IPS-NIHi7 (cell line): ENCODE data around the gene GABRB3.

Experiments used
- DNase-seq: peaks from one replicate; pipeline ENCODE4 v3.0.0; 2012; ENCODE audit warnings: mixed read lengths; ENCODE audit errors: extremely low spot score

The GABRB3 gene

GRCh38 chr15:26676115-26676514 lies 96.8 kb downstream of the GABRB3 start:
- no peak for DNase-seq

- DNase-seq, result no peak
These were observed 98.4 kb downstream of the GABRB3 start for GRCh38 chr15:26674467-26674866.

- no peak for DNase-seq
These were observed 99.4 kb downstream of the GABRB3 start for GRCh38 chr15:26673445-26673844.

GRCh38 chr15:26670116-26670515 lies 102.8 kb downstream of the GABRB3 start:
- DNase-seq, result no peak

GRCh38 chr15:26667222-26667988 lies 105.5 kb downstream of the GABRB3 start:
- DNase-seq, result no peak

- peak; percentile 75 for DNase-seq
These were observed 106.7 kb downstream of the GABRB3 start for GRCh38 chr15:26665957-26666791.

- no peak for DNase-seq
These were observed 110.6 kb downstream of the GABRB3 start for GRCh38 chr15:26662283-26662682.

- no peak for DNase-seq
These were observed 111.1 kb downstream of the GABRB3 start for GRCh38 chr15:26661748-26662147.

- DNase-seq, result no peak
These were observed 111.8 kb downstream of the GABRB3 start for GRCh38 chr15:26661107-26661506.

GRCh38 chr15:26660241-26660640 lies 112.6 kb downstream of the GABRB3 start:
- no peak for DNase-seq

- no peak for DNase-seq
These were observed 114.6 kb downstream of the GABRB3 start for GRCh38 chr15:26658290-26658689.

GRCh38 chr15:26656080-26656479 lies 116.8 kb downstream of the GABRB3 start:
- no peak for DNase-seq

GRCh38 chr15:26651909-26652308 lies 121.0 kb downstream of the GABRB3 start:
- DNase-seq, result no peak

- DNase-seq, result no peak
These were observed 124.2 kb downstream of the GABRB3 start for GRCh38 chr15:26648676-26649075.

GRCh38 chr15:26644948-26645347 lies 127.9 kb downstream of the GABRB3 start:
- no peak for DNase-seq

- no peak for DNase-seq
These were observed 131.7 kb downstream of the GABRB3 start for GRCh38 chr15:26641144-26641543.

GRCh38 chr15:26640601-26641000 lies 132.3 kb downstream of the GABRB3 start:
- no peak for DNase-seq

GRCh38 chr15:26639966-26640365 lies 132.9 kb downstream of the GABRB3 start:
- DNase-seq, result no peak

GRCh38 chr15:26635614-26636013 lies 137.3 kb downstream of the GABRB3 start:
- DNase-seq, result no peak

- no peak for DNase-seq
These were observed 137.8 kb downstream of the GABRB3 start for GRCh38 chr15:26635105-26635504.

GRCh38 chr15:26634319-26634718 lies 138.5 kb downstream of the GABRB3 start:
- DNase-seq, result no peak

GRCh38 chr15:26632500-26632899 lies 140.4 kb downstream of the GABRB3 start:
- no peak for DNase-seq

- no peak for DNase-seq
These were observed 141.0 kb downstream of the GABRB3 start for GRCh38 chr15:26631894-26632293.
